Astrocyte (in vitro differentiated cells and primary cell): ENCODE results near the gene CELF3. TPM values are rescaled to one million over a fixed set of nuclear protein-coding genes. Genes with fewer than 3 reads are reported as not detected.

ENCODE experiments used
- DNase-seq: peaks from one replicate; pipeline ENCODE4 v3.0.0-alpha.2; 2010; ENCODE audit warnings: low read depth
- FAIRE-seq: peaks from 2 replicates; lab custom pipeline; 2011; peaks lifted over from hg19 to GRCh38; lab: Jason Lieb, UNC
- H2AFZ ChIP-seq: 2 replicates; pipeline ENCODE4 v1.6.0; 2012; ENCODE audit warnings: low read depth, low read length, inconsistent platforms
- H3K27ac ChIP-seq: 2 replicates; pipeline ENCODE4 v1.5.1; 2011; ENCODE audit warnings: low read depth, low read length, inconsistent platforms
- H3K27me3 ChIP-seq: 2 replicates; pipeline ENCODE4 v1.6.0; 2011; ENCODE audit warnings: low read length, inconsistent platforms; ENCODE audit not compliant: insufficient read depth
- H3K36me3 ChIP-seq: 2 replicates; pipeline ENCODE4 v1.5.1; 2011; ENCODE audit warnings: low read length, inconsistent platforms; ENCODE audit not compliant: insufficient read depth
- H3K4me1 ChIP-seq: 2 replicates; pipeline ENCODE4 v1.5.1; 2011; ENCODE audit warnings: low read length, inconsistent platforms; ENCODE audit not compliant: insufficient read depth
- H3K4me2 ChIP-seq: 2 replicates; pipeline ENCODE4 v1.6.0; 2012; ENCODE audit warnings: low read length, inconsistent platforms
- H3K4me3 ChIP-seq: 2 replicates; pipeline ENCODE4 v1.5.1; 2011; ENCODE audit warnings: low read depth, mild to moderate bottlenecking, low read length, inconsistent platforms; ENCODE audit not compliant: insufficient read depth
- H3K79me2 ChIP-seq: 2 replicates; pipeline ENCODE4 v1.6.0; 2012; ENCODE audit warnings: mild to moderate bottlenecking, low read length, inconsistent platforms; ENCODE audit not compliant: insufficient read depth
- H3K9ac ChIP-seq: 2 replicates; pipeline ENCODE4 v1.6.0; 2012; ENCODE audit warnings: mild to moderate bottlenecking, low read length, inconsistent platforms
- H3K9me3 ChIP-seq: 2 replicates; pipeline ENCODE4 v1.5.1; 2012; ENCODE audit warnings: low read depth, mild to moderate bottlenecking, low read length, inconsistent platforms; ENCODE audit not compliant: insufficient read depth
- H4K20me1 ChIP-seq: 2 replicates; pipeline ENCODE4 v1.6.0; 2012; ENCODE audit warnings: low read length, inconsistent platforms; ENCODE audit not compliant: insufficient read depth
- H3K27ac Mint-ChIP-seq: one replicate; pipeline ENCODE4 v1.8.0; 2021; ENCODE audit warnings: mild to moderate bottlenecking, mixed read lengths; ENCODE audit not compliant: unreplicated experiment
- H3K27me3 Mint-ChIP-seq: one replicate; pipeline ENCODE4 v1.8.0; 2021; ENCODE audit warnings: low read depth, mixed read lengths; ENCODE audit not compliant: unreplicated experiment
- H3K36me3 Mint-ChIP-seq: one replicate; pipeline ENCODE4 v1.8.0; 2021; ENCODE audit warnings: low read depth, mixed read lengths; ENCODE audit not compliant: unreplicated experiment
- H3K4me1 Mint-ChIP-seq: one replicate; pipeline ENCODE4 v1.8.0; 2021; ENCODE audit warnings: low read depth, mixed read lengths; ENCODE audit not compliant: unreplicated experiment
- H3K4me3 Mint-ChIP-seq: one replicate; pipeline ENCODE4 v1.8.0; 2021; ENCODE audit warnings: mild to moderate bottlenecking, moderate library complexity, mixed read lengths; ENCODE audit not compliant: unreplicated experiment
- H3K9me3 Mint-ChIP-seq: one replicate; pipeline ENCODE4 v1.8.0; 2021; ENCODE audit warnings: mild to moderate bottlenecking, mixed read lengths; ENCODE audit not compliant: unreplicated experiment
- CTCF ChIP-seq: IDR thresholded peaks from 2 replicates; pipeline ENCODE4 v1.5.1; 2011; ENCODE audit warnings: low read depth, mild to moderate bottlenecking, inconsistent platforms, low read length, moderate library complexity; ENCODE audit not compliant: insufficient read depth
- EZH2 ChIP-seq: IDR thresholded peaks from 2 replicates; pipeline ENCODE4 v1.6.1; 2012; ENCODE audit warnings: mild to moderate bottlenecking, low read length, inconsistent platforms; ENCODE audit not compliant: insufficient read depth
- total RNA-seq: library from RNA; stranded (reverse); gene quantifications from 2 replicates; pipeline ENCODE4 v1.2.1, GENCODE V29; 2021

CELF3 gene
- total RNA-seq, 1 donor from 2014 or later, result not detected

- Histone ChIP-seq H3K9ac (no peak overlapping the region), H4K20me1 (no peaks in the 10 kb centered on the region), H3K4me1 (no peaks in the 10 kb centered on the region), H3K4me2 (no peak overlapping the region), H2AFZ (no peak overlapping the region), H3K27me3 (peaks cover 3% of the 10 kb centered on the region), H3K36me3 (no peaks in the 10 kb centered on the region), H3K4me3 (no peak overlapping the region), H3K79me2 (no peaks in the 10 kb centered on the region), H3K27ac (no peak overlapping the region), H3K9me3 (no peaks in the 10 kb centered on the region)
- FAIRE-seq, result no peak
- no peak for DNase-seq
- Mint-ChIP-seq H3K9me3 (no peaks in the 10 kb centered on the region), H3K4me1 (peaks cover 11% of the 10 kb centered on the region), H3K27ac (no peak overlapping the region), H3K27me3 (peaks cover 6% of the 10 kb centered on the region), H3K36me3 (peaks cover 8% of the 10 kb centered on the region), H3K4me3 (no peak overlapping the region)
- TF ChIP-seq EZH2, result no peak
- no peak for TF ChIP-seq CTCF
Observed at GRCh38 chr1:151707541-151708065, 9.0 kb downstream of the CELF3 start.

- H3K4me2 ChIP-seq, result no peak overlapping the region
- DNase-seq, result no peak
- TF ChIP-seq EZH2 (no peak), CTCF (no peak)
- H3K27ac Mint-ChIP-seq, result no peak overlapping the region
- H3K4me3 Mint-ChIP-seq, result no peak overlapping the region
- H3K9ac ChIP-seq, result no peak overlapping the region
- no peak for FAIRE-seq
- H3K79me2 ChIP-seq, result no peaks in the 10 kb centered on the region
- peaks cover 8% of the 10 kb centered on the region for H3K36me3 Mint-ChIP-seq
- no peaks in the 10 kb centered on the region for H3K4me1 ChIP-seq
- no peak overlapping the region for H2AFZ ChIP-seq
- H3K27me3 ChIP-seq, result peaks cover 2% of the 10 kb centered on the region
- H3K27ac ChIP-seq, result no peak overlapping the region
- peaks cover 11% of the 10 kb centered on the region for H3K4me1 Mint-ChIP-seq
- no peak overlapping the region for H3K4me3 ChIP-seq
- no peaks in the 10 kb centered on the region for H4K20me1 ChIP-seq
- H3K9me3 ChIP-seq, result no peaks in the 10 kb centered on the region
- no peaks in the 10 kb centered on the region for H3K9me3 Mint-ChIP-seq
- no peaks in the 10 kb centered on the region for H3K36me3 ChIP-seq
- H3K27me3 Mint-ChIP-seq, result no peaks in the 10 kb centered on the region
Observed at GRCh38 chr1:151706464-151707415, 9.9 kb downstream of the CELF3 start.
